ENCODE data around the gene TGFBR3L. TPM values are rescaled to one million over a fixed set of nuclear protein-coding genes. Genes with fewer than 3 reads are reported as not detected.

Gene TGFBR3L
- total RNA-seq, 1 experiment from 2014 or later = 4.1 TPM

DNA sequence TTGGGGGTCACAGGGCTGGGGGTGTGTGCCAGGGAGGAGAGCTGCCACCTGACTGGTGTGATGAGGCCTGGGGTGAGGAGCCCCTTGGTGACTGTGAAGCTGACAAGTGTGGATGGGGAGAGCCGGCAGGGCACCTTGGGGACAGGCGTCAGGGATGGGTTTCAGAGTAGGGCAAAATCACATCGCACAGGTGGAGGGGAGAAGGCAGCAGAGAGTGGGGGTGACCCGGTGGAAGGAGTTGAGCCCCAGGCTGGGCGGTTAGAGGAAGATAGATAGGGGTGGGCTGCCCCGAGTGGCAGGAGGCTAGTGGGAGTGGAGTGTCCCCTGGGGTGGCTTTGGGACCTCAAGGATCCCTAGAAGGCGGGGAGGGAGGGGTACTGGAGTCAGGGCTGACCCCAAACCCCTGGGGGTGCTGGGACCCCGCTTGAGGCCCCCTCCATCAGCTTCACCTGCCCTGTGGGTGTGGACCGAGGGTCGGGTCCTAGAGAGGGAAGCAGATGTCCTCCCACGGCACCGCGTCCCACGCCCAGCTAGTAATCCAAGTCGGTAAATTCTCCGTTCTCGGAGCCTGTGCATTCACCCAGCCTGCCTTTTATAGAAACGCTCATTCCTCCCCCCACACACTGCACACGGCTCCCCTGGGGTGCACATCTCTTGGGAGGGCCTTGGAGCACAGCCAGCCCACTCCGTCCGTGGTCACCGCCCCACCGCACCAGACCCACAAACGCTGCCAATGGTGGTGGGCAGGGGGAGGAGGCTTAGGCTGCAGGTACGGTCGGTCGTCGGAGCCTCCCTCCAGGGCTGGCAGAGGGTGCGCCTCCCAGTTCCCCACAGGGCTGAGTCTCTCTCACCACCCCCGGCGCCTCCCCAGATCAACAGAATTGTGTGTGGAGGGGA lies 8.9 kb downstream of the TGFBR3L start:
- POLR2A ChIA-PET = no interaction called here
- Mint-ChIP-seq H3K9me3 (no peaks in the 10 kb centered on the region), H3K4me3 (no peak overlapping the region), H3K36me3 (no peaks in the 10 kb centered on the region), H3K27ac (no peak overlapping the region), H3K4me1 (peaks cover 9% of the 10 kb centered on the region), H3K27me3 (ENCODE audit: low read depth) (peaks cover 16% of the 10 kb centered on the region)
- ATAC-seq (no peak), DNase-seq (ENCODE audit: low spot score) (no peak)
- CTCF ChIA-PET = interaction anchor here (0.7 to 2.9 kb wide), 6 partner anchors 20 to 70 kb away, joined by 3 to 11 read pairs (median 4); partner anchors contain the start of genes MAP2K7 and TIMM44
- TF ChIP-seq, protein P1, sequence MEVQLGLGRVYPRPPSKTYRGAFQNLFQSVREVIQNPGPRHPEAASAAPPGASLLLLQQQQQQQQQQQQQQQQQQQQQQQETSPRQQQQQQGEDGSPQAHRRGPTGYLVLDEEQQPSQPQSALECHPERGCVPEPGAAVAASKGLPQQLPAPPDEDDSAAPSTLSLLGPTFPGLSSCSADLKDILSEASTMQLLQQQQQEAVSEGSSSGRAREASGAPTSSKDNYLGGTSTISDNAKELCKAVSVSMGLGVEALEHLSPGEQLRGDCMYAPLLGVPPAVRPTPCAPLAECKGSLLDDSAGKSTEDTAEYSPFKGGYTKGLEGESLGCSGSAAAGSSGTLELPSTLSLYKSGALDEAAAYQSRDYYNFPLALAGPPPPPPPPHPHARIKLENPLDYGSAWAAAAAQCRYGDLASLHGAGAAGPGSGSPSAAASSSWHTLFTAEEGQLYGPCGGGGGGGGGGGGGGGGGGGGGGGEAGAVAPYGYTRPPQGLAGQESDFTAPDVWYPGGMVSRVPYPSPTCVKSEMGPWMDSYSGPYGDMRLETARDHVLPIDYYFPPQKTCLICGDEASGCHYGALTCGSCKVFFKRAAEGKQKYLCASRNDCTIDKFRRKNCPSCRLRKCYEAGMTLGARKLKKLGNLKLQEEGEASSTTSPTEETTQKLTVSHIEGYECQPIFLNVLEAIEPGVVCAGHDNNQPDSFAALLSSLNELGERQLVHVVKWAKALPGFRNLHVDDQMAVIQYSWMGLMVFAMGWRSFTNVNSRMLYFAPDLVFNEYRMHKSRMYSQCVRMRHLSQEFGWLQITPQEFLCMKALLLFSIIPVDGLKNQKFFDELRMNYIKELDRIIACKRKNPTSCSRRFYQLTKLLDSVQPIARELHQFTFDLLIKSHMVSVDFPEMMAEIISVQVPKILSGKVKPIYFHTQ (CRISPR knock-in tag; IDR thresholded peaks at IDR 0.05) = no peak

DNA sequence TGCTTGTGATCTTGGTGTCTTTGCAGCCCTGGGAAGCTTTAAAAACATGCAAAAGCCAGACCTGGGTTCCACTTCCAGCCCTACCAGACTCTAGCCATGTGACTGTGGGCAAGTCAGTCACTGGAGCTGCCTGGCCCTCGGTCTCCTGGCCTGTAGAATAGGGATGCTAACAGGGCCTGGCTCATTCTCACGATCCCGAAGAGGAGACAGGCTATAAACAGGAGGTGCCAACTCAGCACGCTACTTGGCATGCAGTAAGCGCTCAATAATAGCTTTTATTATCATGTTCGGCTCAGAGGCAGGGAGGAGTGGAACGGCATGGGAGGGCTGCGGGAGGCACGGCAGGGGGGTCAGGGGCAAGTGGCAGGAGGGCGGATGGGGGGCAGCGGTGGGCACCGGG lies 9.6 kb downstream of the TGFBR3L start:
- CTCF ChIA-PET = interaction anchor here (0.7 to 2.9 kb wide), 6 partner anchors 20 to 71 kb away, joined by 3 to 11 read pairs (median 4); partner anchors contain the start of genes MAP2K7 and TIMM44
- POLR2A ChIA-PET = interaction anchor here (0.6 kb wide), 1 partner anchor 896 kb away, joined by 4 read pairs; no protein-coding TSS in a partner anchor
- ATAC-seq = no peak
- TF ChIP-seq, protein P2, sequence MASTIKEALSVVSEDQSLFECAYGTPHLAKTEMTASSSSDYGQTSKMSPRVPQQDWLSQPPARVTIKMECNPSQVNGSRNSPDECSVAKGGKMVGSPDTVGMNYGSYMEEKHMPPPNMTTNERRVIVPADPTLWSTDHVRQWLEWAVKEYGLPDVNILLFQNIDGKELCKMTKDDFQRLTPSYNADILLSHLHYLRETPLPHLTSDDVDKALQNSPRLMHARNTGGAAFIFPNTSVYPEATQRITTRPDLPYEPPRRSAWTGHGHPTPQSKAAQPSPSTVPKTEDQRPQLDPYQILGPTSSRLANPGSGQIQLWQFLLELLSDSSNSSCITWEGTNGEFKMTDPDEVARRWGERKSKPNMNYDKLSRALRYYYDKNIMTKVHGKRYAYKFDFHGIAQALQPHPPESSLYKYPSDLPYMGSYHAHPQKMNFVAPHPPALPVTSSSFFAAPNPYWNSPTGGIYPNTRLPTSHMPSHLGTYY (CRISPR knock-in tag; IDR thresholded peaks at IDR 0.05) = no peak
- TF ChIP-seq ZNF416 (CRISPR knock-in tag; IDR thresholded peaks at IDR 0.05) (no peak), NFYB (CRISPR knock-in tag; conservative IDR thresholded peaks at IDR 0.05; ENCODE audit: low read depth) (no peak), ELF4 (CRISPR knock-in tag; IDR thresholded peaks at IDR 0.05; ENCODE audit: low read depth) (no peak), ZNF138 (CRISPR knock-in tag; conservative IDR thresholded peaks at IDR 0.05) (no peak), HMGA2 (CRISPR knock-in tag; IDR thresholded peaks at IDR 0.05) (no peak), EMX1 (CRISPR knock-in tag; IDR thresholded peaks at IDR 0.05) (no peak), CREB1 (CRISPR knock-in tag; IDR thresholded peaks at IDR 0.05) (no peak), FOXP1 (CRISPR knock-in tag; IDR thresholded peaks at IDR 0.05; ENCODE audit: borderline replicate concordance) (no peak), OVOL2 (CRISPR knock-in tag; IDR thresholded peaks at IDR 0.05; ENCODE audit: borderline replicate concordance) (no peak), TP53 (CRISPR knock-in tag; IDR thresholded peaks at IDR 0.05) (no peak), ZNF219 (CRISPR knock-in tag; IDR thresholded peaks at IDR 0.05; ENCODE audit: borderline replicate concordance) (no peak)
- TF ChIP-seq, protein P3, sequence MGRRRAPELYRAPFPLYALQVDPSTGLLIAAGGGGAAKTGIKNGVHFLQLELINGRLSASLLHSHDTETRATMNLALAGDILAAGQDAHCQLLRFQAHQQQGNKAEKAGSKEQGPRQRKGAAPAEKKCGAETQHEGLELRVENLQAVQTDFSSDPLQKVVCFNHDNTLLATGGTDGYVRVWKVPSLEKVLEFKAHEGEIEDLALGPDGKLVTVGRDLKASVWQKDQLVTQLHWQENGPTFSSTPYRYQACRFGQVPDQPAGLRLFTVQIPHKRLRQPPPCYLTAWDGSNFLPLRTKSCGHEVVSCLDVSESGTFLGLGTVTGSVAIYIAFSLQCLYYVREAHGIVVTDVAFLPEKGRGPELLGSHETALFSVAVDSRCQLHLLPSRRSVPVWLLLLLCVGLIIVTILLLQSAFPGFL (CRISPR knock-in tag; IDR thresholded peaks at IDR 0.05; ENCODE audit: borderline replicate concordance) = no peak
- TF ChIP-seq, protein P4, sequence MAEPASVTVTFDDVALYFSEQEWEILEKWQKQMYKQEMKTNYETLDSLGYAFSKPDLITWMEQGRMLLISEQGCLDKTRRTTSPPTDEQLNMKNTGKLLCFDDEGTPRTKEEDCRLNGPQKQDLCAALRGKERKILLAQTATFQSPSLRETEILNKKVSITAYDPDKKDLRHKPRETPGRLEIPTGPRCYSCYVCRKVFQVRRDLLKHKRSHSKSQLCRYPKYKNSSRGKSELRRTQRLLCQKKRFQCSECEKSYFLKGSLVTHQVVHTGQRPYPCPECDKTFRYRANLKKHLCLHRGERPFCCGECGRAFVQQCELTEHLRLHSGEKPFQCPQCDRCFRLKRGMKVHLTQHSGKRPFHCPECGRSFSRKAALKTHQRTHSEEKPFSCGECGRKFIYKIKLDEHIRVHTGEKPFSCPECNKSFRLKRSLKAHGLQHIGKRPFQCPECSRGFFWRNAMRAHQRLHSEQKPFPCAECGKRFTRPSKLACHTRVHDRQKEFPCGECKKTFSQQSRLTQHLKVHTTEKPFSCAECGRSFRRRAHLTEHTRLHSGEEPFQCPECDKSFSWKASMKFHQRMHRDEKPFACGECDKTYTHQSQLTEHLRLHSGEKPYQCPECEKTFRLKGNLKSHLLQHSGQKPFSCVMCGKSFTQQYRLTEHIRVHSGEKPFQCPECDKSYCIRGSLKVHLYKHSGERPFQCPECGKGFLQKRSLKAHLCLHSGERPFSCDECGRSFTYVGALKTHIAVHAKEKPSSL (CRISPR knock-in tag; conservative IDR thresholded peaks at IDR 0.05) = no peak
- TF ChIP-seq, protein P1 (CRISPR knock-in tag; IDR thresholded peaks at IDR 0.05) = no peak
- TF ChIP-seq, protein P5, sequence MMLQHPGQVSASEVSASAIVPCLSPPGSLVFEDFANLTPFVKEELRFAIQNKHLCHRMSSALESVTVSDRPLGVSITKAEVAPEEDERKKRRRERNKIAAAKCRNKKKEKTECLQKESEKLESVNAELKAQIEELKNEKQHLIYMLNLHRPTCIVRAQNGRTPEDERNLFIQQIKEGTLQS (CRISPR knock-in tag; conservative IDR thresholded peaks at IDR 0.05) = no peak
- TF ChIP-seq, protein P6, sequence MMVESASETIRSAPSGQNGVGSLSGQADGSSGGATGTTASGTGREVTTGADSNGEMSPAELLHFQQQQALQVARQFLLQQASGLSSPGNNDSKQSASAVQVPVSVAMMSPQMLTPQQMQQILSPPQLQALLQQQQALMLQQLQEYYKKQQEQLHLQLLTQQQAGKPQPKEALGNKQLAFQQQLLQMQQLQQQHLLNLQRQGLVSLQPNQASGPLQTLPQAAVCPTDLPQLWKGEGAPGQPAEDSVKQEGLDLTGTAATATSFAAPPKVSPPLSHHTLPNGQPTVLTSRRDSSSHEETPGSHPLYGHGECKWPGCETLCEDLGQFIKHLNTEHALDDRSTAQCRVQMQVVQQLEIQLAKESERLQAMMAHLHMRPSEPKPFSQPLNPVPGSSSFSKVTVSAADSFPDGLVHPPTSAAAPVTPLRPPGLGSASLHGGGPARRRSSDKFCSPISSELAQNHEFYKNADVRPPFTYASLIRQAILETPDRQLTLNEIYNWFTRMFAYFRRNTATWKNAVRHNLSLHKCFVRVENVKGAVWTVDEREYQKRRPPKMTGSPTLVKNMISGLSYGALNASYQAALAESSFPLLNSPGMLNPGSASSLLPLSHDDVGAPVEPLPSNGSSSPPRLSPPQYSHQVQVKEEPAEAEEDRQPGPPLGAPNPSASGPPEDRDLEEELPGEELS (CRISPR knock-in tag; IDR thresholded peaks at IDR 0.05) = no peak

More for the DNA sequence above, 9.6 kb downstream of the TGFBR3L start:
- H3K4me3 Mint-ChIP-seq = peak overlapping the region; percentile 45; the same call in 1 of the 2 replicates
- no peak overlapping the region for H3K27ac Mint-ChIP-seq
- H3K9me3 Mint-ChIP-seq = no peaks in the 10 kb centered on the region
- DNase-seq (ENCODE audit: low spot score) = no peak
- peaks cover 9% of the 10 kb centered on the region for H3K4me1 Mint-ChIP-seq
- H3K27me3 Mint-ChIP-seq (ENCODE audit: low read depth) = peaks cover 9% of the 10 kb centered on the region
- no peaks in the 10 kb centered on the region for H3K36me3 Mint-ChIP-seq
